NCI-H2196 (cell line): ENCODE results near the gene PNMA8B.

Source experiments
- DNase-seq: peaks from one replicate; lab custom pipeline; 2025; ENCODE audit not compliant: unreplicated experiment; lab: John Stamatoyannopoulos, UW

The PNMA8B gene

DNA sequence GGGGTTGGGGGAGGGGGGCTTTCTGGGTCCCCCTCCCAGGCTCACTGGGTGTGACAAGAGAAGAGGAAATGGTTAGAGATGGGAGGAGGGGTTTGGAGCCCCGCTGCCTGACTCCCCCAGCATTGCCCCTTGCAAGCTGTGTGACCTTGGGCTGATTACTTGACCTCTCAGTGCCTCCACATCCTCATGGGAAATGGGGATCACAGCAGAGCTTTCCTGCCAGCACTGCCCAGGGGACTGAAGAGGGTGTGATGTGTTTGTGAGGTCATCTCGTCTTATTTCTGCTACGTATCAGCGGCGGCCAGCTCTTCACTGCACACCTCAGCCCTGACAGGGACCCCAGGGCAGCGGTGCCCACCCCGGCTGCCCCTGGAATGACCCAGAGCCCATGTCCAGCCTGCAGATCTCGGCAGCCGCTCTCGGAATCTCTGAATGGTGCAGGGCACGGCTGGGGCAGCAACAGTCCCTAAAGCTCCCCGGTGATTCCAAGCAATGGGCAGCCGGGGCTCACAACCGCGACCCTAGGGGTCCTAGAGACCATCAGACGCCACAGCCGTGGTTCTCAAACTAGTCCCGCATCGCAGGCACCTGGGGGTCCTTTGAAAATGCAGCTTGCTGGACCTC is 8.4 kb downstream of the PNMA8B start:
- DNase-seq = no peak

DNA sequence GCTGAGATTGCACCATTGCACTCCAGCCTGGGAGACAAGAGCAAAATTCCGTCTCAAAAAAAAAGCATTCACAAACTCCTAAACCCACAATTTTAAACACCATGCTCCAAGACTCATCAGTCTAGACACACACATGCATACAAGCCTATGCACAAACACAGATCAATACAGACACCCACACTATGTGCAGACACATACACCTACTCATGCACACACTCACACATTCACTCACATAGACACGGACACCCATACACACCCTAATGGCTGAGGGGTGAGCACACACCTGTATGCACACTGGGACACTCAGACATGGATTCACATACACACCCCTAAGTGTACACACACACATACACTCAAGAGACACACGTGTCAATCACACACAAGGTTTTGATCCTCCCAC is 9.3 kb downstream of the PNMA8B start:
- DNase-seq = no peak

DNA sequence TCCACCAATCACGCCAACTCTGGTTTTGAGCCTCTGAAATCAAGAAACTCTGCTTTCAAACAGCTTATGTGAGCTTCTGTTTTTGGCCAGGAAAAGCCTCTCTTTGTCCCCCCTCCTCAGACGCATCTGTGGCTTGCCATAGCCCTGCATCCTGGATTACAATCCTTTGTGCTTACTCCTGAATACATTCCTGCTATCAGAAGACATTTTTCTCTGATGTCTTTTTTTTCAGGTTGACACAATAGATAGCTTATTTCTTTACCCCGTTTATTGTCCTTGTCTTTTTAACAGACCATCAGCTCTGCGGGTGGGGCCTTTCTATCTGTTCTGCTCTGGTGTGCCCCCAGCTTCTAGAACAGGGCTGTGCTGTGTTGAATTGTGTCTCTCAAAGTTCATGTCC is 11.0 kb downstream of the PNMA8B start:
- DNase-seq = no peak

DNA sequence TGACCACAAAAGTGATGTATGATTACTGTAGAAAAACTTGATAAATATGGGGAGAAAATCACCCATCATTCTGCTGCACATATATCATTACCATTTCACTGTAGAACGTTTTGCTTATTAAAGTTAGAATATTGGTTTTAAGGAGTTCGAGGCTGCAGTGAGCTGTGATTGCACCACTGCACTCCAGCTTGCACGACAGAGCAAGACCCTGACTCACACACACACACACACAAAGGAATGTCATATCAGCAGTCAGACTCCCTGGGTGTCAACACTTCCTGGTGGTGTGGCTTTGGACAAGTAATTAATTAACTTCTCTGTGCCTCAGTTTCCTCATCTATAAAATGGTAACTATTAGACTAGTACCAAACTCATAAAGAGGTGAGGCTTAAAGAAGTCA is 13.0 kb downstream of the PNMA8B start:
- DNase-seq = no peak

DNA sequence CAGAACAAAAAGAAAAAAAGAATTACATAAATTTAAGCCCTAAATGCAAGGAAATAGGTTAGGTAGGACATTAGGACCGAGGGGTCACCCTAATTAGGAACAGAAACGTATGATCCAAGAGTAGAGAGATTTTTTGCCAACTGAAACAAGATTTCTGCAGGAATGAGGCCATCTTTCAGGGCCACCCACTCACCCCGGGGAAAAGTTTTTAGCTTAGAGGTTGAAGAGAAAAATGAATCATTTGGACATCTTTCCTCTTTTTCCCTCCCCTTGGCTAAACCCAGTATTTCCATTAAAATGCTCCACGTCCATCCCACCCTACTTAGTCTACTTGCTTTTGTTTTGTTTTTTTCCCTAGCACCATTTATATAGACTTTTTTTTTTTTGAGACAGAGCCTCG is 13.7 kb downstream of the PNMA8B start:
- DNase-seq = no peak

DNA sequence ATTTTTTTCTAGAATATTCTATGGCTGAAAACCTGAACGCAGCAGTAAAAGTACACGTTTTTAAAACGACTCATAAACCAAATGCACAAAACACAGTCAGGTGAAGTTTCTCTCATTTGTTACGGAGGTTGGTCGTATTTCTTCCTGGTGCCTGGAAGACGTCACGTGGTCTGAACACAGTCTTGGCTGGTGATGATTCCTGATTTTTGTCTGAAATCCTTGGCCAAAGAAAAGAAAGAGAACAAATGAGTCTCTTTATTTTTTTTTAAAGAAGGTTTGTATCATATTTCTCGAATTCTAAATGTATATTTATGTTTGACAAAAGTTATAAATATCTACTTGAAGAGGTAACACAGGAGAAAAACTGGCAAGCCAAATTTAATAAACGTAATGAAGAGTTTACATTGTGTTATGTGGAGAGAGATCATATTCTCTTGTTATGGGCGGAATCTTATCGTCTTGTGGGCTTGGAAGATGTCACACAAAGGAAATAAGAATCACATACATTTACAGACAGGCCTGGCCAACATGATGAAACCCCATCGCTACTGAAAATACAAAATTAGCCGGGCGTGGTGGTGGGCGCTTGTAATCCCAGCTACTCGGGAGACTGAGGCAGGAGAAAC is 14.3 kb downstream of the PNMA8B start:
- DNase-seq = no peak

DNA sequence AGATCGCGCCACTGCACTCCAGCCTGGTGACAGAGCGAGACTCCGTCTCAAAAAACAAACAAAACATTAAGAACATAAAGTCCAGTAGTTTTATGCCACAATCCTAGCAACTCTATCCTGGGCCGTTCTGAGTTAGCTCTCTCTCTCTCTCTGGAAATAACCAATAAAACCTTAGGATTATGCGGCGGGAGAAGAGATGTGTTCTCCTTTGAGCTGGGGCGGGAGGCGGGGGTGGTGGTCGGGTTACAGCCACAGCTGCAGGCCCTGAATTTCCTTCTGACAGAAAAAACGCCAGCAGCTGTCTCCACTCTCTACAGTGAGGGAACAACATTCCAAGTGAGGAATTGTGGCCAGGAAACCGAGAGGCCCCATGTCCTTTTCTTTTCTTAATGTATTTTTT is 15.3 kb downstream of the PNMA8B start:
- DNase-seq = no peak

DNA sequence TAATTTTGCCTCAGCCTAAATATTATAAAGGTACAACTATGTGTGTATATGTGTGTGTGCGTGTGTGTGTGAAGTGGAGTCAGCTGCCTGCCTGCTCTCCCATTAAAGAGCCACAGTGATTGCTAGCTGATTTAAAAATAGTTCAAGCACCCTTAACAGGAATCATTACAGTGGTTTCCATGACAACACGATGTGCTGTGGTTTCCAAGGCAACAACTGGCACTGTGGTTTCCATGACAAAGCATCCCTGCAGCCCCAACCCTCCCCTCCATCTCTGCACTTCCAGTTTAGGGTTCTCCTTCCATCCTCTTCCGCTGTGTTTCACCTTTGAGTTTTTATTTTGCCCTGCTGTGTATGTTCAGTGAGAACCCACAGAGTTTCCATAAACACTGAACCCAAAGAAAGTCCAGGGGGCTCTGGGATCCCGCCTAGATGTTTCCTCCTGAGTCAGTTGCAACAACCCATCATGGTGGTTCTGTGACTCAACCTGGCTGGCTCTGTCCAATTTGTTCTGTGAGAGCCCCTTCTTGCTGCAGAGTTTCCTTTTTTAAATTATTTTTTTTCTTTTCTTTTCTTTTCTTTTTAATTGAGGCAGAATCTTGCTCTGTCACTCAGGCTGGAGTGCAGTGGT is 17.2 kb downstream of the PNMA8B start:
- DNase-seq = peak; percentile 62

DNA sequence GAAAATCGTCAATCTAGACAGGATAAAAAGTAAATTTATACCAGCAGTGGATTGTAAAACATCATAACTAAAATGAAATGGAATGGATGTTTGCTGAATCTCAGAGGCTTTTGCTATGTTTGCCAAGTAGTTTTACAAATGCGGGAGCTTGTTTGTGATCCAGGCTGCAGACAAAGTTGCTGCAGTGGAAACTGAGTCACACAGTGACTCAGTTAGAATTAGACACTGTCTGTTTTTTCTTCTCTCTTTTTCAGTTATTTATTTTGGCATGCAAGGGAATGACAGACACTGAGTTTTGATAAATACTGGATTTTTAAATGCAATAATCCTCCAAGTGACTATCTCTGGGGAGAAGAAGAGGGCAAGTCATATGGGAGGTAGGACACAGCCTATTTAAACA is 19.7 kb downstream of the PNMA8B start:
- no peak for DNase-seq

DNA sequence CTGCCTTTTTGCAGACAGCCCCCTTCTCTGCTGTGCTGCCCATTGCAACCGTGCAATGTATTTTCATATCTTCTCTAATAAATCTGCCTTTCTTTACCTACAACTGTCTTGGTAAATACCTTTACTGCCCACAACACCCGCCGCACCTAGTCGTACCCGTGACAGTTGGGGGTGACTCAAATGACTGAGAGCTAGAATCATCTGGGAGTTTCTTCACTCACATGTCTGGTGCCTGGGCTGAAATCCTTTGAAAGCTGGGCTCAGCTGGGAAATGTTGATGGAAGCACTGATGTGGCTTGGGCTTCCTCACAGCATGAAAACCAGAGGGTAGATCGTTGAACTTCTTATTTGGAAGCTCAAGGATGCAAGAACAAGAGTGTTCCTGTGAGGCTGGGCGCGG is 21.5 kb downstream of the PNMA8B start:
- no peak for DNase-seq

DNA sequence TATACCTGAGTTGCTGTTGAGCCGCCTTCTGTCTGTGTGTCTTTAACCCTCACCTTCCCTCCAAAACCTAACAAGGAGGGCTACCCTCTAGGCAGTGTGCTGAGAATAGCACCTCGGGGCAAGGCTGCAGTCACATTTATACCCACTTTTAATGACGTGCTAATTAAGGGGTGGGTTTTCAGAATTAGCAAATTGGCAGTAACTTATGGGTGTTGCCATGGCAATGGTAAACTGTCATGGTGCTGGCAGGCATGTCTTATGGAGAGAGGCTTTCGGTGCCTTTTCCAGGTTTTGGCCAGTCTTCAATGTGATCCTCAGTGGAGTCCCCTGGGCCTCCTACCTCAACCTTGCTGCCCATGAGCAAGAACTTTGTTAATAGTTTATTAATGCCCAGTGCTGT is 23.1 kb downstream of the PNMA8B start:
- DNase-seq = no peak

DNA sequence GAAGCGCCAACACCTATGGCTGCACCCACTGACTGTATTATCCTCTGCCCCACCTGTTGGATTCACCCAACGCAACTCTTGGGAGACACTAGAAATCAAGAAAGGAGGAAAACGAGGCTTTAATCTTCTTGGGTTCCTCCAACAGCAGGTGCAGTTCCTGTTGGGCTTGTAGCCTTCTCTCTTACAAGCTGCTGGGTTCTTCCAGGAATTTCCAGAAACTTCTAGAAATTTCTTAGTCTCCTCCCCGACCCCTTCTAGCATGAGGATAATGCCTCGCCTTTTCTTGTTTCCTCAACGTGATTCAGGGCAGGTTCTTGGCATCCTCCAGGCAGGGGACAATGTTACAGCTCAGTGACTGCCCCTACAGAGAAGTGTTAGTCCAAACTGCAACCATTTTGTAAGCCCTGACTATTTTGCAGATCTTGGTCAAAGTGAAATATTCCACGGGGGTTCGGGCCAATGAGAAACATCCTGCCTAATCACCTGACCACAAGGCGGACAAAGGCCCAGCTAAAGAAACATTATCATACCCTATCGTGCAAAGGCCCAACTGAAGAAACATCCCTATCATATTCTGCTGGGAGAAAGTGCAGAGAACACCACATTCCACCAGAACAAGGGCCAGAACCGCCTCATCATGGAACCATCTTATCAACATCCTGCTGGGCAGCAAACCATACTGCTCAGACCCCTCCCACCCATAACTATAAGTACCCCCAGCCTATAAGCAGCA is 23.7 kb downstream of the PNMA8B start:
- no peak for DNase-seq

DNA sequence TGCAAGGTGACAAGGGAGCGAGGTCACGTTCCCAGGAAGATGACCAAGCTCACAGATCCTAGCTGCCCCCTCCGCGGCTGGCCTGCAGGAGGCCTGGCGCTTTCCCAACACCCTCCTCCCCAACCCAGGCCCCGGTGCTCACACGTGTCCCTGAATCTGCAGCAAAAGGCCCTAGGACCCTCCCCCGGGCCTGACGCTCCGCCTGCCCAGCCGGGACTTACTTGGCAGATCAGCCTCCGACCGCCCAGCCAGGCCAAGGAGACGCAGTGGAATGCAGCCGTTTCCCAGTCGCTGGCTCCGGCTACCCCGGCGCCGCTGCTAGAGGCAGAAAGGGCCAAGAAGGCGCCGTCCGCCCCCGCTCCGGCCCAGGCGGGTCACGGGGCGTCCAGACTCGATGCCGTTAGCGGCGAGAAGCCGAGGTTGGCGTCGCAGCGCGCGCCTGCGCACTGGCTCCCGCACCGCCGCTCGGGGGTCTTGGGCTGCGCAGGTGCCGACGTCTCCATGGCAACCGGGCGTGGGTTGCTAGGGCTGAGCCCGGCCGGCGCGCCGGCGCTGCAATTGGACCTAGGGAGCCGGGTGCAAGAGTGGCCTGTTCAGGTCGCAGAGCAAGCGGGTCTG is 24.4 kb downstream of the PNMA8B start, which contains the start of gene PNMA8A:
TSS of gene PNMA8A (minus strand) at position 448 of the 618 bp plus-strand sequence. CDS start 528 bp downstream, outside the sequence.
- peak; percentile 75 for DNase-seq

DNA sequence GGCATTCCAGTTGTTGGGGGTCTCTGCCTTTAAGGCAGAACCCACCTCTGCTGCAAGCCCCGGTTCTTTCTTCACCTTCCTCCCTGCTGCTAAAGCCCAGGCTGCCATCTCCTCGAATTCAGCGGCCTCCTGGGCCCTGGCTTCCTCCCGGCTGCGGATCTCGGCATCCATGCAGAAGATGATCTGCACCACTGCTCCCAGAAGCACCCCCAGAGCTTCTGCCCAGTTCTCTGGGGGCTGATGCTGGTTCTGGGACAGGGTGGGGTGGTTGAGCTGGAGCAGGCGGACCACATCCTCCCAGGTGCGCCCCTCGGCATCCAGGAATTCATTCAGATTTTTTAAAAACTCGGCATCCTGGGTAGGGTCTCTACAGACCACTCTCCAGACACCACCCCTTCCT is 25.3 kb downstream of the PNMA8B start:
- no peak for DNase-seq

DNA sequence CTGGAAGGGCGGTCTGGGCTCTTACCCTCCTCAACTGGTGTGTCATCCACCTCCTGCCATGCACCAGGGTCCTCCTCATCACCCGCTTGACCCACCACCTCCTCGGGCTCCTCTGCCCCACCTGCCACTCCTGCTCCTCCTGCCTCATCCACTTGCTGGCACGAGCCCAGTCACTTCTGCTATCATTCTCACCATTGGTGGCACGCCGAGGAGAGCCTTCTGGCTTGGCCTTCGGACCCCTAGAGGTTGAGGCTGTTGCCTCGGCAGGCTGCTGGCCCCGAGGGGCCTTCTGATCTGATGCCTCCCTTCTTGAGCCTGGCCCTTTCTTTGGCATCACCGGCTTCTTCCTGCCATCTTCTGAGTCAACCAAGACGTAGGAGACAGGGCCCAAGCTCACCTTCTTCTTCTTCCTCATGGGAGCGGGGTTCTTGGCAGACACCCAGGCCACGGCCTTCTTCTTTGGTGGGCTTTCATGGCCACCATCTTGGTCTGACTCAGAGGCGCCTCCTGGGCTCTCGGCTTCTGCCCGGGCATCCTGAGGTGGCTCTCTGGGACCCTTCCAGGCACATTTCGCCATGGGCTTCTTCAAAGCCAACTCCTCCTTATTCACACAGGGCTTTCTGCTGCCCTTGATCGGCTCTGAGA is 26.0 kb downstream of the PNMA8B start:
- DNase-seq = no peak

DNA sequence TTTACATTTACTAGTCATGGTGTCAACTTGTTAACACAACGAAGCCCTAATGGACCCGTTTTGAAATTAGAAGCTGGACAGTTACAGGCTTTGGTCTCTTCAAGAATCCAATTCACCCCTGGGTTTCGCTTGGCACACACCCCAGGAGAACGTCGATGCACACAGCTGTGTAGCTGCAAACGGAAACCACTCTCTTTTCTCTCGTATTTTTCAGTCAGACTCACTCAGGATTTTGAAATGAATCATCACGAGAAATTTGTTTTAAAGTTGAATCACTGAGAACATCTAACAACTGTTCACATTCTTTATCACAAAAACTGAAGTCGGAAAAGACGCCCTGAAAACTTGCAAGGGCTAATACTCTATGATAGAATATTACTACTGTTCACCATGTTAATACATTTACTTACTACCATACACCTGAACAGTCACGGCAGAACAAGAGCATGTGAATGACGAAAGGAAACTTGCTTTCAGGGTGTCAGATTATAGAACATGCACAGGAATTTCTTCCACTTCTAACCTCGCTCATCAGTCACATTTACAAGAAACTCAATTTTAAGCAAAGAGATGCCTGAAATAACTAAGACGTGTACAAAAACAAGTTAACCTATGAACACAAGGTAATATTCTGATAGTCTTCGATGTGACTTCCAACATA is 29.0 kb downstream of the PNMA8B start:
- no peak for DNase-seq

DNA sequence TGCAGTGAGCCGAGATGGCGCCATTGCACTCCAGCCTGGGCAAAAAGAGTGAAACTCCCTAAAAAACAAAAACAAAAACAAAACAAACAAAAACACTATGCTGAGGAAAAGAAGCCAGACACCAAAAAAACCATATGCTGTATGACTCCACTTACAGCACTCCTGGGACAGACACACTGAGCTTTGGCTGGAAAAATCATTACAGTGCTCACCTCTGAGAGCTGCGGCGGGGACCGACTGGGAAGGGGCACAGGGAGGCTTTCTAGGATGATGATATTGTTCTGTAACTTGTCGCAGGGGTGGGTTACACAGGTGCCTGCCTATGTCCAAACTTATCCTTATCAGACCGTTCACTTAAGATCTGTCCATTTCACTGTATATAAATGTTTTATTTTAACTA is 32.2 kb downstream of the PNMA8B start:
- DNase-seq = no peak

DNA sequence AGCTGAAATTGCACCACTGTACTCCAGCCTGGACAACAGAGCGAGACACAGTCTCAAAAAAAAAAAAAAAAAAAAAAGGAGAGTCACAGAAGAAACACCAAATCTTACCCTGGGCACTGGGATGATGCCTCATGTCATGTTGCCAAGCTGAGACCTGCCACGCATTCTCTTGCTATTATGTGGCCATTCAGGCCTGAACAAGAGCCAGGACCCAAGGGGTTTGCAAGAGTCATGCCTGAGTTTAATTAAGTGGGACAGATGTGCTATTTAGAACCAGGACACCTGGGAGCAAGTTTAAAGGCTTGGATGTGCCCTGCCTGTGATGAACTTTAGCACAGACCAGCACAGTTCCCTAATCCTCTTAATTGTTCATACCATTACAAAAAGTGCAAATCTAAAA is 34.1 kb downstream of the PNMA8B start:
- no peak for DNase-seq

DNA sequence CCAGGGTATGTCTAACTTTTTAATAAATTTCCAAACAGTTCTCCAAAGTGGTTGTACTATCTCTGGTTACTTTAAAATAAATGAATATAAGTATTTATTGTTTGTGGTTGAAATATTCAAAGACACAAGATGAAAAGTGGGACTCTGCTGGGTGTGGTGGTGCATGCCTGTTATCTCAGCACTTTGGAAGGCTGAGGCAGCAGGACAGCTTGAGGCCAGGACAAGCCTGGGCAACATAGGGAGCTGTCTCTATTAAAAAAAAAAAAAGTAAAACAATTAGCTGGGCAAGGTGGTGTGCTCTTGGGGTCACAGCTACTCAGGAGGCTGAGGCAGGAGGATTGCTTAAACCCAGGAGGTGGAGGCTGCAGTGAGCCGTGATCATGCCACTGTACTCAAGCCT is 34.7 kb downstream of the PNMA8B start:
- no peak for DNase-seq

DNA sequence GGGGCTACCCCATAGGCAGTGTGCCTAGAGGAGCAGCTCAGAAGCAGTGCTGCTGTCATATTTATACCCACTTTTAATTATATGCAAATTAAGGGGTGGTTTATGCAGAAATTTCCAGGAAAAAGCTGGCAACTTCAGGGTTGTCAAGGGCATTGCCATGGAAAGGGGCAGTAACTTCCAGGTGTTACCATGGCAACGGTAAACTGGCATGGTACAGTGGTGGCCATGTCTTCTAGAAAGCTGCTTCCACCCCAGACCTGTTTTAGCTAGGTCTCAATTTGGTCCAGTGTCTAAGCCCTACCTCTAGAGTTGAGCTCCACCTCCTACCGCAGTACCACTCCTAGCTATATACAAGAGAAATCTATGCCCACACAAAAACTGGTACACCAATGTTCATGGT is 35.6 kb downstream of the PNMA8B start:
- DNase-seq = no peak

DNA sequence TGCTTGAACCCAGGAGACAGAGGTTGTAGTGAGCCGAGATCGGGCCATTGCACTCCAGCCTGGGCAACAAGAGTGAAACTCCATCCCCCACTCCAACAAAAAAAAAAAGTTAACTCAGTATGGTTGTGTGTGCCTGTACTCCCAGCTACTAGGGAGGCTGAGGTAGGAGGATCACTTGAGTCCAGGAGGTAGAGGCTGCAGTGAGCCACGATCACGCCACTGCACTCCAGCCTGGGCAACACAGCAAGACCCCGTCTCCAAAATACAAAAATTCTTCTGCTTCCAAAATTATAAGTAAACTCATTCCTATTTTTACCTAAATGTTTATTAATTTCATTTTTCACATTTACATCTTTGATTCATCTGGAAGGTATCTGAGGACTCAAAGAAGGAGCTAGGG is 38.7 kb downstream of the PNMA8B start:
- no peak for DNase-seq
